Progenitor cell of endocrine pancreas (in vitro differentiated cells): Measurements from ENCODE around the gene GRB7. TPM values are rescaled to one million over a fixed set of nuclear protein-coding genes. Genes with fewer than 3 reads are reported as not detected.
"Not testable (repeated sequence)": the region's sequence is repeated elsewhere in the genome, so short reads cannot be mapped to it uniquely, and the experiment has no call there.

Experiments used
- DNase-seq: peaks from one replicate; pipeline ENCODE4 v3.0.0; 2021; ENCODE audit warnings: low spot score; ENCODE audit not compliant: unreplicated experiment
- H3K27ac Mint-ChIP-seq: 2 replicates; pipeline ENCODE4 v1.8.0; 2021; ENCODE audit warnings: mild to moderate bottlenecking, moderate library complexity, mixed read lengths
- H3K27me3 Mint-ChIP-seq: 2 replicates; pipeline ENCODE4 v1.8.0; 2021; ENCODE audit warnings: mixed read lengths
- H3K36me3 Mint-ChIP-seq: 2 replicates; pipeline ENCODE4 v1.8.0; 2022; ENCODE audit warnings: mixed read lengths; ENCODE audit not compliant: insufficient read depth
- H3K4me1 Mint-ChIP-seq: 2 replicates; pipeline ENCODE4 v1.8.0; 2021; ENCODE audit warnings: low read depth, mixed read lengths
- H3K4me3 Mint-ChIP-seq: 2 replicates; pipeline ENCODE4 v1.8.0; 2021; ENCODE audit warnings: low read depth, mild to moderate bottlenecking, moderate library complexity, mixed read lengths
- H3K9me3 Mint-ChIP-seq: 2 replicates; pipeline ENCODE4 v1.8.0; 2021; ENCODE audit warnings: low read depth, mixed read lengths
- CTCF ChIP-seq: fragments of 200-600 bp; sonication (generic); IDR thresholded peaks from one replicate; pipeline ENCODE4 v1.5.0; 2021; ENCODE audit warnings: antibody characterized with exemption, mild to moderate bottlenecking; ENCODE audit not compliant: unreplicated experiment
- total RNA-seq: library from RNA; stranded (reverse); gene quantifications from 2 replicates; pipeline ENCODE4 v1.2.1, GENCODE V29; 2021

Gene GRB7
- total RNA-seq, 1 donor from 2014 or later = 29.9 TPM

GRCh38 chr17:39709998-39710964 is 27.5 kb upstream of the GRB7 start:
- H3K36me3 Mint-ChIP-seq = peaks cover 11% of the 10 kb centered on the region
- no peaks in the 10 kb centered on the region for H3K9me3 Mint-ChIP-seq
- no peaks in the 10 kb centered on the region for H3K27me3 Mint-ChIP-seq
- H3K27ac Mint-ChIP-seq = no peak overlapping the region
- DNase-seq = no peak
- peaks cover 4% of the 10 kb centered on the region for H3K4me1 Mint-ChIP-seq
- no peak overlapping the region for H3K4me3 Mint-ChIP-seq
- TF ChIP-seq CTCF = no peak

DNA sequence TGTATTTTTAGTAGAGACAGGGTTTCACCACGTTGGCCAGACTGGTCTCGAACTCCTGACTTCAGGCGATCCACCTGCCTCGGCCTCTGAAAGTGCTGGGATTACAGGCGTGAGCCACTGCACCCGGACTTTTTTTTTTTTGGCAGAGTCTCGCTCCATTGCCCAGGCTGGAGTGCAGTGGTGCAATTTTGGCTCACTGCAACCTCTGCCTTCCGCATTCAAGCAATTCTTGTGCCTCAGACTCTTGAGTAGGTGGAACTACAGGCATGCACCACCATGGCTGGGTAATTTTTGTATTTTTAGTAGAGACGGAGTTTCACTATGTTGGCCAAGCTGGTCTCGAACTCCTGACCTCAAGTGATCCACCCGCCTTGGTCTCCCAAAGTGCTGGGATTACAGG is 26.7 kb upstream of the GRB7 start:
- H3K4me3 Mint-ChIP-seq, DNase-seq, H3K27me3 Mint-ChIP-seq, H3K9me3 Mint-ChIP-seq, H3K27ac Mint-ChIP-seq, H3K4me1 Mint-ChIP-seq: not testable (repeated sequence)
- H3K36me3 Mint-ChIP-seq = peaks cover 11% of the 10 kb centered on the region

DNA sequence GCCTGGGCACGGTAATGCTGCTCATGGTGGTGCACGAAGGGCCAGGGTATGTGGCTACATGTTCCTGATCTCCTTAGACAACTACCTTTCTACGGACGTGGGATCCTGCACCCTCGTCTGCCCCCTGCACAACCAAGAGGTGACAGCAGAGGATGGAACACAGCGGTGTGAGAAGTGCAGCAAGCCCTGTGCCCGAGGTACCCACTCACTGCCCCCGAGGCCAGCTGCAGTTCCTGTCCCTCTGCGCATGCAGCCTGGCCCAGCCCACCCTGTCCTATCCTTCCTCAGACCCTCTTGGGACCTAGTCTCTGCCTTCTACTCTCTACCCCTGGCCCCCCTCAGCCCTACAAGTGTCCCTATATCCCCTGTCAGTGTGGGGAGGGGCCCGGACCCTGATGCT is 25.9 kb upstream of the GRB7 start:
- TF ChIP-seq CTCF = no peak
- no peaks in the 10 kb centered on the region for H3K9me3 Mint-ChIP-seq
- no peak for DNase-seq
- no peaks in the 10 kb centered on the region for H3K4me1 Mint-ChIP-seq
- no peak overlapping the region for H3K27ac Mint-ChIP-seq
- no peak overlapping the region for H3K4me3 Mint-ChIP-seq
- H3K36me3 Mint-ChIP-seq = peaks cover 12% of the 10 kb centered on the region
- H3K27me3 Mint-ChIP-seq = no peaks in the 10 kb centered on the region

DNA sequence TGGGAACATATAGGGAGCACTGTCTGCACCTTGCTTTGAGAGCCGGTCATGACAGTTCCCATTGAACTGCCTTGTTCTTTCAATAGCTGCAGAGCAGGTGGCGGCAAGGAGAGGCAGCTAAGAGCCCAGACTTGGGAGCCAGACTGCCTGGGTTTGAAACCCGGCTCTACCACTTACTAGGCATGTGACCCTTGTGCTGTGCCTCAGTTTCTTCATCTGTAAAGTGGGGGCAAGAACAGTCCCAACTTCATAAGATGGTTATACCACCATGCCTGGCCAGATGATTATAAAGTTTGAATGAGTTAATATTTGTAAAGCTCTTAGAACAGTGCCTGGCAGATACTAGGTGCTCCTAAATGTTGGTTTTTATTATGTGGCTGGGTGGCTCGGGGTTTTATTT is 23.5 kb upstream of the GRB7 start:
- peaks cover 13% of the 10 kb centered on the region for H3K36me3 Mint-ChIP-seq
- H3K4me1 Mint-ChIP-seq = no peaks in the 10 kb centered on the region
- no peaks in the 10 kb centered on the region for H3K9me3 Mint-ChIP-seq
- no peaks in the 10 kb centered on the region for H3K27me3 Mint-ChIP-seq
- no peak for DNase-seq
- H3K4me3 Mint-ChIP-seq = no peak overlapping the region
- H3K27ac Mint-ChIP-seq = no peak overlapping the region
- TF ChIP-seq CTCF = no peak

DNA sequence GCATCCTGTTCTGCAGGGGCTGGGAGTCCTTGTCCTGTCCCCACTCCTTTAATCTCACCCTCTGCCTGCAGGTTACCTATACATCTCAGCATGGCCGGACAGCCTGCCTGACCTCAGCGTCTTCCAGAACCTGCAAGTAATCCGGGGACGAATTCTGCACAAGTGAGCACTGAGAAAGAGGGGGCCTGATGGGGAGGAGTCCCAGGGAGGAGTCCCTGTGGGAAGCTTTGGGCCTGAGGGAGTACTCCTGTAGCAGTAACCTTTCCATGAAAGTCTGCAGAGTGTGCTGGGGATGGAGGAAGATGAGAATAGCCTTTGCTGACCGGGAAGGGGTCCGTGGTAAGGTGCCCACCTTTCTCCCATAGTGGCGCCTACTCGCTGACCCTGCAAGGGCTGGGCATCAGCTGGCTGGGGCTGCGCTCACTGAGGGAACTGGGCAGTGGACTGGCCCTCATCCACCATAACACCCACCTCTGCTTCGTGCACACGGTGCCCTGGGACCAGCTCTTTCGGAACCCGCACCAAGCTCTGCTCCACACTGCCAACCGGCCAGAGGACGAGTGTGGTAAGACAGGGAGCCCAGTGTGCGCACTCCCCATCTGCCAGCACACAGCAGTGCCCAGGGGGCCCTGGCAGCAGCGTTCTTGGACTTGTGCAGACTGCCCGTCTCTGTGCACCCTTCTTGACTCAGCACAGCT is 22.2 kb upstream of the GRB7 start:
- no peaks in the 10 kb centered on the region for H3K9me3 Mint-ChIP-seq
- H3K36me3 Mint-ChIP-seq = peaks cover 9% of the 10 kb centered on the region
- no peak for DNase-seq
- no peak overlapping the region for H3K27ac Mint-ChIP-seq
- no peaks in the 10 kb centered on the region for H3K27me3 Mint-ChIP-seq
- no peak overlapping the region for H3K4me3 Mint-ChIP-seq
- H3K4me1 Mint-ChIP-seq = no peaks in the 10 kb centered on the region
- TF ChIP-seq CTCF = no peak
